OCI-M2 (cell line): ENCODE results near the gene TPM4.
"Not testable (repeated sequence)": the region's sequence is repeated elsewhere in the genome, so short reads cannot be mapped to it uniquely, and the experiment has no call there.

ENCODE experiments used
- DNase-seq: peaks from one replicate; lab custom pipeline; 2025; ENCODE audit not compliant: unreplicated experiment; lab: John Stamatoyannopoulos, UW

Gene TPM4

GRCh38 chr19:16095071-16095571 lies 18.8 kb downstream of the TPM4 start:
- DNase-seq = no peak

- no peak for DNase-seq
These were observed 20.1 kb downstream of the TPM4 start for GRCh38 chr19:16096280-16096855.

GRCh38 chr19:16098416-16098768 lies 22.1 kb downstream of the TPM4 start:
- no peak for DNase-seq

- DNase-seq = no peak
These were observed 22.5 kb downstream of the TPM4 start for GRCh38 chr19:16098821-16099220.

GRCh38 chr19:16099314-16099965 lies 23.1 kb downstream of the TPM4 start:
- not testable (repeated sequence) for DNase-seq

- DNase-seq = no peak
These were observed 24.2 kb downstream of the TPM4 start for GRCh38 chr19:16100524-16100923.

- DNase-seq = no peak
These were observed 28.4 kb downstream of the TPM4 start for GRCh38 chr19:16104722-16105121.

- no peak for DNase-seq
These were observed 29.8 kb downstream of the TPM4 start for GRCh38 chr19:16106121-16106520.

GRCh38 chr19:16111160-16111908 lies 35.0 kb downstream of the TPM4 start, which contains the start of gene RAB8A:
RAB8A (plus strand) TSS chr19:16111889; CDS start chr19:16111902, 13 bp downstream.
- DNase-seq = peak; percentile 98

GRCh38 chr19:16111909-16112752 lies 35.8 kb downstream of the TPM4 start:
- DNase-seq = no peak

- peak; percentile 84 for DNase-seq
These were observed 36.5 kb downstream of the TPM4 start for GRCh38 chr19:16112778-16113177.

- no peak for DNase-seq
These were observed 37.4 kb downstream of the TPM4 start for GRCh38 chr19:16113727-16114126.

- no peak for DNase-seq
These were observed 39.2 kb downstream of the TPM4 start for GRCh38 chr19:16115301-16116039.

GRCh38 chr19:16116067-16116466 lies 39.8 kb downstream of the TPM4 start:
- no peak for DNase-seq

- DNase-seq = no peak
These were observed 41.3 kb downstream of the TPM4 start for GRCh38 chr19:16117594-16118033.

GRCh38 chr19:16118489-16119033 lies 42.3 kb downstream of the TPM4 start:
- no peak for DNase-seq

GRCh38 chr19:16119075-16119857 lies 43.0 kb downstream of the TPM4 start:
- DNase-seq = not testable (repeated sequence)

- DNase-seq = no peak
These were observed 44.8 kb downstream of the TPM4 start for GRCh38 chr19:16121141-16121540.

- DNase-seq = no peak
These were observed 45.7 kb downstream of the TPM4 start for GRCh38 chr19:16121967-16122366.
